Right lobe of liver (tissue), 6 donors: Measurements from ENCODE around the gene TGM3. TPM values are rescaled to one million over a fixed set of nuclear protein-coding genes. Genes with fewer than 3 reads are reported as not detected.

Experiments
- ATAC-seq, 4 donors: fragments of 200-7000 bp; cut with Tn5 transposase; one replicate each; pipeline ENCODE4 v1.9.1; 2020; ENCODE audit warnings: mild to moderate bottlenecking in 4 of 4, moderate library complexity in 4 of 4
- DNase-seq, 3 donors: peaks; one replicate each; pipeline ENCODE4 v3.0.0-alpha.2; 2020
- H3K27ac ChIP-seq, 3 donors: fragments of 200-600 bp; one replicate each; pipeline ENCODE4 v1.8.0; 2022
- H3K27me3 ChIP-seq, 2 donors: fragments of 200-600 bp; one replicate each; pipeline ENCODE4 v1.8.0; 2022
- H3K36me3 ChIP-seq, 4 donors: fragments of 200-600 bp; sonication (generic) in 1 of 4; one replicate each; pipeline versions ENCODE4 v1.5.1 to v1.8.0; 2017 to 2022; ENCODE audit warnings: control low read depth in 1 of 4
- H3K4me1 ChIP-seq, 4 donors: fragments of 200-600 bp; sonication (generic) in 1 of 4; one replicate each; pipeline versions ENCODE4 v1.5.1 to v1.8.0; 2017 to 2022; ENCODE audit warnings: control low read depth in 1 of 4
- H3K4me3 ChIP-seq, 3 donors: fragments of 200-600 bp; one replicate each; pipeline ENCODE4 v1.8.0; 2022
- H3K9me3 ChIP-seq, 4 donors: fragments of 200-600 bp; sonication (generic) in 1 of 4; one replicate each; pipeline versions ENCODE4 v1.5.1 to v1.8.0; 2017 to 2022; ENCODE audit warnings: control low read depth in 1 of 4
- POLR2A ChIP-seq: fragments of 450-650 bp; IDR thresholded peaks from one replicate; pipeline ENCODE4 v1.6.1; 2017; ENCODE audit warnings: antibody characterized with exemption, mild to moderate bottlenecking
- WGBS: methylation state at CpG from one replicate; pipeline ENCODE4 v1.1.6; 2018; ENCODE audit warnings: low coverage, low lambda C conversion rate; ENCODE audit not compliant: insufficient coverage; ENCODE audit errors: missing lambda C conversion rate; 5-methylcytosine and 5-hydroxymethylcytosine counted together
- intact Hi-C, 2 donors: fragments of 100-400 bp; cut with DNase I; formaldehyde crosslinking; loops; one replicate each; pipeline versions ENCODE4 v1.11.2 to v1.14.1; 2022
- total RNA-seq, 6 experiments: library from RNA; depleted of rRNA in 2 of 6; stranded (reverse); fragments of >200 nt in 2 of 6; fragmentation: NEBNext Ultra II Directional in 3 of 6; extraction: Animal tissue kit (Norgen Biotek cat#: 25700) in 3 of 6; gene quantifications; one replicate each; pipeline versions ENCODE4 v1.1.0 to v1.2.4, GENCODE V29; 2016 to 2023
- TF ChIP-seq, protein P1 (sequence below), 4 donors: fragments of 200-600 bp in 3 of 4; fragments of 450-650 bp in 1 of 4; IDR thresholded peaks; one replicate each; pipeline versions ENCODE4 v1.5.1 to v1.8.0; 2016 to 2022; ENCODE audit warnings: antibody characterized with exemption in 4 of 4, mild to moderate bottlenecking in 2 of 4
- donor health status: DM: no; HTN: yes; CAD: no.
- donor health status: DM: no; HTN: no; CAD: no.
- donor health status: DM: no; HTN: no; CAD: no.
- donor health status: DM: no; HTN: yes; CAD: no.
- donor health status: DM: no; HTN: yes; CAD: no.

Gene TGM3
- total RNA-seq, 6 experiments from 2014 or later = 0.15 to 3.0 (median 0.30) TPM; not detected in 2

DNA sequence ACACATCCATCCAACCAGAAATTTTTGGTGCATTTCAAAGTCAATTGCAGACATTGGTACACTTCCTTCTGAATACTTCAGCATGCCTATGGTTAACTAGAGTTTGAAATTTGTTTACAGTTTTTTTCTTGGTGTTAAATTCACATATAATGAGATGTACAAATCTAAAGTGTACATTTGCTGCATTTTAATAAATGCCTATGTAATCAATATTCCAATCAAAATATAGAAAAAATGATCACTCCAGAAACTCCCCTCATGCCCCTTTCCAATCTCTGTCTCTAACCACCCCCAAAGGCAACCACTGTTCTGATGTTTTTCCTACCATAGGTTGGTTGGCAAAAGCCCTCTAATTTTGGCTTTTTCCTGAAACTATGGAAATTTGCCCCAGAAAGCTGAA lies 77.3 kb downstream of the TGM3 start:
- DNase-seq (no peak), ATAC-seq (no peak)
- H3K9me3 ChIP-seq = no peaks in the 10 kb centered on the region
- intact Hi-C loops = no loop called here
- H3K36me3 ChIP-seq = no peaks in the 10 kb centered on the region
- H3K27me3 ChIP-seq = no peaks in the 10 kb centered on the region
- no peaks in the 10 kb centered on the region for H3K4me1 ChIP-seq
- H3K4me3 ChIP-seq = no peak overlapping the region
- H3K27ac ChIP-seq = no peak overlapping the region
- TF ChIP-seq POLR2A = no peak
- TF ChIP-seq, protein P1, sequence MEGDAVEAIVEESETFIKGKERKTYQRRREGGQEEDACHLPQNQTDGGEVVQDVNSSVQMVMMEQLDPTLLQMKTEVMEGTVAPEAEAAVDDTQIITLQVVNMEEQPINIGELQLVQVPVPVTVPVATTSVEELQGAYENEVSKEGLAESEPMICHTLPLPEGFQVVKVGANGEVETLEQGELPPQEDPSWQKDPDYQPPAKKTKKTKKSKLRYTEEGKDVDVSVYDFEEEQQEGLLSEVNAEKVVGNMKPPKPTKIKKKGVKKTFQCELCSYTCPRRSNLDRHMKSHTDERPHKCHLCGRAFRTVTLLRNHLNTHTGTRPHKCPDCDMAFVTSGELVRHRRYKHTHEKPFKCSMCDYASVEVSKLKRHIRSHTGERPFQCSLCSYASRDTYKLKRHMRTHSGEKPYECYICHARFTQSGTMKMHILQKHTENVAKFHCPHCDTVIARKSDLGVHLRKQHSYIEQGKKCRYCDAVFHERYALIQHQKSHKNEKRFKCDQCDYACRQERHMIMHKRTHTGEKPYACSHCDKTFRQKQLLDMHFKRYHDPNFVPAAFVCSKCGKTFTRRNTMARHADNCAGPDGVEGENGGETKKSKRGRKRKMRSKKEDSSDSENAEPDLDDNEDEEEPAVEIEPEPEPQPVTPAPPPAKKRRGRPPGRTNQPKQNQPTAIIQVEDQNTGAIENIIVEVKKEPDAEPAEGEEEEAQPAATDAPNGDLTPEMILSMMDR (IDR thresholded peaks at IDR 0.05) = no peak

DNA sequence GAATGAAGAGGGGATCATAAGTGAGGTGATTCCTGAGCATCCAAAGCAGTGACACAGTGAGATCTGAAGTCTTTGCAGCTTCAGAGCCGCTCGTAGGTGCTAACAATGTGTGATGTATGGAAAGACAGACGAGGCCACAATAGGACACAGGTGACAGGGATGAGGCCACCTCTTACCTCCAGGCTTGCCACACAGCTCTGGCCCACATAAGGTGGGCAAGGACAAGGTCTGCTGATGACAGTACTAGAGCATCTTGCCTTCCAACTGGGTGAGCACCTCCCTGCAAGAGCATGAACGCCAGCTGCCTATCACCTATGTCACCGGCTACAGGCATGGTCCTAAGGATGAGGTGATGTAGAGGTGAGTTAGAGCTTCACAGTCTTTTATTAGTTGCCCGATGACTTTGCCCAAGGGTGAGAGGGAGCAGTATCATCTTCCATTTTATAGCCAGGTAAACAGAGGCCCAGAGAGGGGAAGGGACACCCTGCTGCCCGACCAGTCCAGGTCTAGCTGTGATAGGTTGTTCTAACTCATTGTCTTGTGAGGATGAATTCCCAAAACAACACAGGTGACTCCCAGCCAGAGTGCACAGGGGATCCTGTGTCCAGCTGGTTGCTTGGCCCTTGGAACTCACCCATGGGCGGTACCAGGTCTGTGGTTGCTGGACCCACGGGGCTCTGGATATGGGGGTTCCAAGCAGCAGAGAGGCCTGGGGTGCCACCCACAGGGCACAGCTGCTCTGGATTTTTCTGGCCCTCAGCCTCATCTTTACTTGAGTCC lies 78.7 kb downstream of the TGM3 start:
- intact Hi-C loops = no loop called here
- TF ChIP-seq, protein P1 (IDR thresholded peaks at IDR 0.05) = no peak
- no peak for TF ChIP-seq POLR2A
- no peak overlapping the region for H3K27ac ChIP-seq
- H3K4me3 ChIP-seq = no peak overlapping the region
- ATAC-seq = no peak
- no peak for DNase-seq
- H3K9me3 ChIP-seq = no peaks in the 10 kb centered on the region
- no peaks in the 10 kb centered on the region for H3K36me3 ChIP-seq
- H3K27me3 ChIP-seq = no peaks in the 10 kb centered on the region
- H3K4me1 ChIP-seq = no peaks in the 10 kb centered on the region
- 61% methylated on average over 2 of the region's 9 CpGs for whole genome bisulfite sequencing

DNA sequence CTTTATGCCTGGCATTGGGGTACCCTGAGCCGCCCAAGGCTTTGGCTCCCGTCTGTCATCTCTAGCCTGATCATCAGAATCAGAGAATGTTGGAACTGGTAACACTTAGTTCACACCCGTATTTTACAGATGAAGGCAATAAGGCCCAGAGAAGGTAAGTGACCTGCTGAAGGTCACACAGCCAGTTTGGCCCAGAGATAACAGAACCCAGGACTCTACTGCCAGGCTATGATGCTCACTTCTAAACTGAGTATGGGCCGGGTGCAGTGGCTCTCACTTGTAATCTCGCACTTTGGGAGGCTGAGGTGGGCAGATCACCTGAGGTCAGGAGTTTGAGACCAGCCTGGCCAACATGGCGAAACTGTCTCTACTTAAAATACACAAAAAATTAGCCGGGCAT lies 83.1 kb downstream of the TGM3 start:
- H3K9me3 ChIP-seq = no peaks in the 10 kb centered on the region
- intact Hi-C loops = no loop called here
- H3K36me3 ChIP-seq = no peaks in the 10 kb centered on the region
- 80% methylated on average over 6 of the region's 7 CpGs for WGBS
- ATAC-seq = no peak
- H3K27ac ChIP-seq = no peak overlapping the region
- H3K4me3 ChIP-seq = no peak overlapping the region
- no peaks in the 10 kb centered on the region for H3K27me3 ChIP-seq
- no peaks in the 10 kb centered on the region for H3K4me1 ChIP-seq
- no peak for DNase-seq
- TF ChIP-seq, protein P1 (IDR thresholded peaks at IDR 0.05) = no peak
- TF ChIP-seq POLR2A = no peak

DNA sequence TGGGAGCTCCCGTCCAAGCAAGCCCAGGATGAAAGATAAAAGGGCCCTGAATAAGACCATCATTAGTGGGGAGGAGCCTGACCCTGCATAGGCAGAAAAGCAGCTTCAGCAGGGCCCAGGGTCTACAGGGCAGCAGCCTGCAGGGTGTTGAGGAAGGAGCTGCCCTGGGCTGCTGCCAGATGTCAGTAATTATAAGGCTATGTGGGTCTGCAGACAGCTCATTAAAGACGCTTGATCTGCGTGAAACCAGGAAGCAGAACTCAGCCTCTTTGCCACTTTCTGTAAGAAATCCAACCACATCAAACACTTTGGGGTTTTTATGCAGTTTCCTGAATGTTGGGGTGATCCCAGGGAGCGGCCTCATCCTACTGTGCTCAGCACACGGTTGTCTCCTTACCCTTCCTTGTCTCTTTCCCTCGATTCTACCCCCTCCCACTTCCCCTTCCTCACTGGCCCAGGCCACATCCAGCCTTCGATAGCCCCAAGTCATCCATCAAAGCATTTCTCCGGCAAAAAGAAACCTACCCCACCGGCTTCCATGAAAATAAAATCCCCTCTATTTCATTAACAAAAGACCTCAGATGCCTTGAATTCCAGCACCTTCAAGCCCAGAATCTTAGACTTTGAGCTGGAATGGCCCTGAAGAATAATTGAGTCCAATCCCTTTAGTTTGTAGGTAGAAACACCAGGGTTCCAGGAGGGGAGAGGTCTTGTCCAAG lies 83.9 kb downstream of the TGM3 start:
- Histone ChIP-seq H3K27me3 (no peaks in the 10 kb centered on the region), H3K4me3 (no peak overlapping the region), H3K36me3 (no peaks in the 10 kb centered on the region), H3K9me3 (no peaks in the 10 kb centered on the region), H3K4me1 (no peaks in the 10 kb centered on the region), H3K27ac (no peak overlapping the region)
- no peak for TF ChIP-seq POLR2A
- TF ChIP-seq, protein P1 (IDR thresholded peaks at IDR 0.05) = no peak
- intact Hi-C loops = no loop called here
- DNase-seq (no peak), ATAC-seq (no peak)
- 41% methylated on average over 7 of the region's 9 CpGs for WGBS
